HFF-Myc (cell line): ENCODE results near the gene PRKRIP1.

ENCODE experiments used
- DNase-seq: peaks from one replicate; pipeline ENCODE4 v3.0.0-alpha.2; 2011; ENCODE audit warnings: low read depth; ENCODE audit errors: extremely low read depth
- H3K4me3 ChIP-seq: replicated peaks from 2 replicates; pipeline ENCODE4 v1.5.1; 2011; ENCODE audit warnings: low read depth, mild to moderate bottlenecking, control low read depth, low read length
- CTCF ChIP-seq: IDR thresholded peaks from 2 replicates; pipeline ENCODE4 v1.5.1; 2012; ENCODE audit warnings: mild to moderate bottlenecking, low read depth, low read length, control low read depth; ENCODE audit errors: missing control alignments

The PRKRIP1 gene

GRCh38 chr7:102446387-102447156 is 50.4 kb downstream of the PRKRIP1 start:
- TF ChIP-seq CTCF, result no peak
- no peak for DNase-seq
- H3K4me3 ChIP-seq, result no peak overlapping the region

GRCh38 chr7:102447311-102447710 is 51.1 kb downstream of the PRKRIP1 start:
- TF ChIP-seq CTCF, result no peak
- no peak overlapping the region for H3K4me3 ChIP-seq
- DNase-seq, result no peak

DNA sequence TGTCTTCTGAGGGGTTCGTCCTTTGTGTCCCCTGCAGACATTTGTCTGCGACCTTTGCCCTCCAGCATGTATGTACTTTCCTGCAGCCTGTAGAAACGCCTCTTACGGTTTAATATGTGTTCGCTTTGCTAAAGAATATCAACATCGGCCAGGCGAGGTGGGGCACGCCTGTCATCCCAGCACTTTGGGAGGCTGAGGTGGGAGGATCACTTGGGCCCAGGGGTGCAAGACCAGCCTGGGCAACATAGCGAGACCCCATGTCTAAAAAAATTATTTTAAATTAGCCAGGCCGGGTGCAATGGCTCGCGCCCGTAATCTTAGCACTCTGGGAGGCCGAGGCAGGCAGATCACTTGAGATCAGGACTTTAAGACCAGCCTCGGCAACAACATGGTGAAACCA is 53.0 kb downstream of the PRKRIP1 start:
- DNase-seq, result no peak
- TF ChIP-seq CTCF, result no peak

GRCh38 chr7:102450242-102450641 is 54.1 kb downstream of the PRKRIP1 start:
- no peak for DNase-seq
- peak; percentile 13 for TF ChIP-seq CTCF
- H3K4me3 ChIP-seq, result no peak overlapping the region

More for the DNA sequence above, 53.0 kb downstream of the PRKRIP1 start:
- no peak overlapping the region for H3K4me3 ChIP-seq

- no peak for TF ChIP-seq CTCF
- DNase-seq, result no peak
- no peak overlapping the region for H3K4me3 ChIP-seq
These were observed 55.4 kb downstream of the PRKRIP1 start for GRCh38 chr7:102451371-102452054.

- no peak for TF ChIP-seq CTCF
- no peak for DNase-seq
- H3K4me3 ChIP-seq, result no peak overlapping the region
These were observed 56.3 kb downstream of the PRKRIP1 start for GRCh38 chr7:102452451-102452850.
